Measurements from ENCODE around the gene CRYBB1. TPM values are rescaled to one million over a fixed set of nuclear protein-coding genes. Genes with fewer than 3 reads are reported as not detected.

Gene CRYBB1
- total RNA-seq, 2 donors from 2014 or later, result 0.33 to 1.7 TPM

- peaks cover 20% of the 10 kb centered on the region for H3K4me1 Mint-ChIP-seq
- no peak for TF ChIP-seq CTCF (conservative IDR thresholded peaks at IDR 0.05)
- WGBS, 2 experiments (ENCODE audit: insufficient coverage in 1 of 2, insufficient read length in 1 of 2), result 91 to 93% methylated on average over 5 to 8 of the region's 9 CpGs
Measured at GRCh38 chr22:26663374-26663923, 45.6 kb upstream of the CRYBB1 start.

GRCh38 chr22:26662160-26662559, 44.3 kb upstream of the CRYBB1 start:
- no peak overlapping the region for H3K27ac ChIP-seq (ENCODE audit: low read depth, low read length)
- TF ChIP-seq CTCF (conservative IDR thresholded peaks at IDR 0.05), result no peak
- H3K9ac ChIP-seq (ENCODE audit: extremely low read depth, low read length, poor library complexity, severe bottlenecking), result no peak overlapping the region
- H3K4me1 ChIP-seq (ENCODE audit: control insufficient read depth, insufficient read depth, low read length), result peaks cover 8% of the 10 kb centered on the region
- H3K9me3 ChIP-seq (ENCODE audit: control insufficient read depth, low read length), result no peaks in the 10 kb centered on the region
- no peak overlapping the region for H3K4me3 ChIP-seq (ENCODE audit: low read length)
- Mint-ChIP-seq H3K4me1 (peaks cover 26% of the 10 kb centered on the region), H3K27ac (no peak overlapping the region), H3K27me3 (ENCODE audit: insufficient read depth) (peaks cover 21% of the 10 kb centered on the region), H3K4me3 (no peak overlapping the region), H3K36me3 (ENCODE audit: low read depth) (no peaks in the 10 kb centered on the region), H3K9me3 (no peaks in the 10 kb centered on the region)
- no peaks in the 10 kb centered on the region for H3K36me3 ChIP-seq (ENCODE audit: control insufficient read depth, insufficient read depth, low read length)
- H3K27me3 ChIP-seq (ENCODE audit: control insufficient read depth, insufficient read depth, low read length, poor library complexity, severe bottlenecking), result peaks cover 16% of the 10 kb centered on the region
- DNase-seq, result no peak
- 81 to 94% methylated on average over 2 of the region's 2 CpGs for WGBS, 2 experiments (ENCODE audit: insufficient coverage in 1 of 2, insufficient read length in 1 of 2)

More at GRCh38 chr22:26663374-26663923, 45.6 kb upstream of the CRYBB1 start:
- Histone ChIP-seq H3K9ac (ENCODE audit: extremely low read depth, low read length, poor library complexity, severe bottlenecking) (no peak overlapping the region), H3K9me3 (ENCODE audit: control insufficient read depth, low read length) (no peaks in the 10 kb centered on the region), H3K4me3 (ENCODE audit: low read length) (no peak overlapping the region), H3K4me1 (ENCODE audit: control insufficient read depth, insufficient read depth, low read length) (peaks cover 3% of the 10 kb centered on the region), H3K36me3 (ENCODE audit: control insufficient read depth, insufficient read depth, low read length) (no peaks in the 10 kb centered on the region), H3K27me3 (ENCODE audit: control insufficient read depth, insufficient read depth, low read length, poor library complexity, severe bottlenecking) (peaks cover 3% of the 10 kb centered on the region), H3K27ac (ENCODE audit: low read depth, low read length) (no peak overlapping the region)
- no peak overlapping the region for H3K27ac Mint-ChIP-seq
- H3K9me3 Mint-ChIP-seq, result no peaks in the 10 kb centered on the region
- H3K27me3 Mint-ChIP-seq (ENCODE audit: insufficient read depth), result peaks cover 8% of the 10 kb centered on the region
- DNase-seq, result no peak
- H3K36me3 Mint-ChIP-seq (ENCODE audit: low read depth), result no peaks in the 10 kb centered on the region
- H3K4me3 Mint-ChIP-seq, result no peak overlapping the region

- Histone ChIP-seq H3K9me3 (ENCODE audit: control insufficient read depth, low read length) (no peaks in the 10 kb centered on the region), H3K4me1 (ENCODE audit: control insufficient read depth, insufficient read depth, low read length) (peaks cover 11% of the 10 kb centered on the region), H3K27ac (ENCODE audit: low read depth, low read length) (peak overlapping the region; percentile 76), H3K4me3 (ENCODE audit: low read length) (no peak overlapping the region), H3K27me3 (ENCODE audit: control insufficient read depth, insufficient read depth, low read length, poor library complexity, severe bottlenecking) (peaks cover 27% of the 10 kb centered on the region), H3K36me3 (ENCODE audit: control insufficient read depth, insufficient read depth, low read length) (no peaks in the 10 kb centered on the region), H3K9ac (ENCODE audit: extremely low read depth, low read length, poor library complexity, severe bottlenecking) (peak overlapping the region; percentile 34)
- Mint-ChIP-seq H3K36me3 (ENCODE audit: low read depth) (no peaks in the 10 kb centered on the region), H3K27me3 (ENCODE audit: insufficient read depth) (peaks cover 32% of the 10 kb centered on the region), H3K27ac (peak overlapping the region; percentile 75), H3K4me1 (peaks cover 26% of the 10 kb centered on the region), H3K4me3 (no peak overlapping the region), H3K9me3 (no peaks in the 10 kb centered on the region)
- DNase-seq, result peak; percentile 80
- 52 to 56% methylated on average over 3 to 6 of the region's 7 CpGs for WGBS, 2 experiments (ENCODE audit: insufficient coverage in 1 of 2, insufficient read length in 1 of 2)
- TF ChIP-seq CTCF (conservative IDR thresholded peaks at IDR 0.05), result no peak
Measured at GRCh38 chr22:26660961-26661578, 43.2 kb upstream of the CRYBB1 start.

Measured in endodermal cell (in vitro differentiated cells).